ENCODE data around the gene SEPTIN11. TPM values are rescaled to one million over a fixed set of nuclear protein-coding genes. Genes with fewer than 3 reads are reported as not detected.

The SEPTIN11 gene
- total and polyA plus RNA-seq, 2 of the 8 experiments (the other 6 are each of a cell fraction or from before 2014, with no cell fraction given): 32.2 to 110 TPM

GRCh38 chr4:76939184-76939583, 10.4 kb upstream of the SEPTIN11 start:
- Histone ChIP-seq H3K79me2 (ENCODE audit: control insufficient read depth in 1 of 2, insufficient read depth in 2 of 2, low read length in 2 of 2) (no peaks in the 10 kb centered on the region), H3K9ac (replicated peaks in 1 of 4; ENCODE audit: extremely low read depth in 1 of 4, low read depth in 3 of 4, low read length in 3 of 4) (no peak overlapping the region), H3K9me3 (ENCODE audit: insufficient read depth in 2 of 2, low read depth in 1 of 2, low read length in 1 of 2) (no peaks in the 10 kb centered on the region), H3K79me1 (ENCODE audit: low read depth, low read length) (no peaks in the 10 kb centered on the region), H3K56ac (replicated peaks; ENCODE audit: insufficient read length, low read depth, low read length) (no peak overlapping the region), H3K23me2 (ENCODE audit: low read depth, low read length) (no peaks in the 10 kb centered on the region), H3K27ac (ENCODE audit: low read depth, low read length) (no peak overlapping the region), H3K14ac (ENCODE audit: insufficient read length) (no peak overlapping the region), H3K4me3 (ENCODE audit: extremely low read depth in 1 of 4, insufficient read depth in 2 of 4, low read depth in 3 of 4, low read length in 4 of 4) (no peak overlapping the region), H3K4me1 (replicated peaks in 1 of 4; ENCODE audit: control insufficient read depth in 3 of 4, insufficient read depth in 4 of 4, low read length in 3 of 4) (no peaks in the 10 kb centered on the region), H4K20me1 (replicated peaks in 1 of 2; ENCODE audit: control insufficient read depth in 1 of 2, insufficient read depth in 2 of 2, low read length in 2 of 2) (no peaks in the 10 kb centered on the region), H4K91ac (replicated peaks; ENCODE audit: insufficient read length, low read length) (no peak overlapping the region), H3K18ac (ENCODE audit: extremely low read depth, low read length) (no peak overlapping the region), H3K4me2 (ENCODE audit: insufficient read depth in 1 of 2, low read depth in 2 of 2, low read length in 2 of 2) (no peak overlapping the region), H4K5ac (ENCODE audit: insufficient read length, low read depth, low read length) (no peak overlapping the region), H3K23ac (ENCODE audit: insufficient read length) (no peak overlapping the region), H3K27me3 (replicated peaks in 1 of 4; ENCODE audit: control insufficient read depth in 3 of 4, extremely low read depth in 1 of 4, insufficient read depth in 3 of 4, low read length in 3 of 4) (no peaks in the 10 kb centered on the region), H2BK15ac (ENCODE audit: low read length) (no peak overlapping the region), H2AK5ac (ENCODE audit: low read depth, low read length) (no peak overlapping the region), H2BK120ac (replicated peaks; ENCODE audit: low read depth, low read length) (no peak overlapping the region), H3K4ac (replicated peaks; ENCODE audit: insufficient read length, low read depth, low read length) (no peak overlapping the region), H2AFZ (ENCODE audit: low read length) (no peak overlapping the region), H2BK12ac (ENCODE audit: low read depth, low read length) (no peak overlapping the region), H4K8ac (ENCODE audit: extremely low read depth, insufficient read depth, low read length) (no peak overlapping the region), H2BK5ac (ENCODE audit: low read depth, low read length) (no peak overlapping the region), H2BK20ac (ENCODE audit: low read length) (no peak overlapping the region), H3K36me3 (ENCODE audit: control insufficient read depth in 2 of 4, insufficient read depth in 4 of 4, low read length in 3 of 4) (no peaks in the 10 kb centered on the region)
- FAIRE-seq (no peak), DNase-seq (ENCODE audit: low read depth in 1 of 2, low spot score in 2 of 2) (no peak)
- POLR2A ChIA-PET (ENCODE audit: partially characterized antibody): no interaction called here
- CTCF ChIA-PET (ENCODE audit: partially characterized antibody): interaction anchor here (1.2 kb wide), 1 partner anchor 106 kb away, joined by 3 read pairs; no protein-coding TSS in a partner anchor
- 88% methylated on average over 1 of the region's 2 CpGs; no CpG with 5 or more reads in 1 of the 2 experiments for WGBS, 2 experiments (ENCODE audit: extremely low coverage in 1 of 2, insufficient coverage in 1 of 2, insufficient read length in 1 of 2, insufficient replicate concordance in 2 of 2, low coverage in 1 of 2, low lambda C conversion rate in 2 of 2, missing lambda C conversion rate in 1 of 2)
- TF ChIP-seq JUND (IDR thresholded peaks at IDR 0.05; ENCODE audit: low read length): no peak
- TF ChIP-seq EGR1 (IDR thresholded peaks at IDR 0.05; ENCODE audit: borderline replicate concordance, low read depth, low read length): no peak
- TF ChIP-seq, protein P1, sequence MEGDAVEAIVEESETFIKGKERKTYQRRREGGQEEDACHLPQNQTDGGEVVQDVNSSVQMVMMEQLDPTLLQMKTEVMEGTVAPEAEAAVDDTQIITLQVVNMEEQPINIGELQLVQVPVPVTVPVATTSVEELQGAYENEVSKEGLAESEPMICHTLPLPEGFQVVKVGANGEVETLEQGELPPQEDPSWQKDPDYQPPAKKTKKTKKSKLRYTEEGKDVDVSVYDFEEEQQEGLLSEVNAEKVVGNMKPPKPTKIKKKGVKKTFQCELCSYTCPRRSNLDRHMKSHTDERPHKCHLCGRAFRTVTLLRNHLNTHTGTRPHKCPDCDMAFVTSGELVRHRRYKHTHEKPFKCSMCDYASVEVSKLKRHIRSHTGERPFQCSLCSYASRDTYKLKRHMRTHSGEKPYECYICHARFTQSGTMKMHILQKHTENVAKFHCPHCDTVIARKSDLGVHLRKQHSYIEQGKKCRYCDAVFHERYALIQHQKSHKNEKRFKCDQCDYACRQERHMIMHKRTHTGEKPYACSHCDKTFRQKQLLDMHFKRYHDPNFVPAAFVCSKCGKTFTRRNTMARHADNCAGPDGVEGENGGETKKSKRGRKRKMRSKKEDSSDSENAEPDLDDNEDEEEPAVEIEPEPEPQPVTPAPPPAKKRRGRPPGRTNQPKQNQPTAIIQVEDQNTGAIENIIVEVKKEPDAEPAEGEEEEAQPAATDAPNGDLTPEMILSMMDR (IDR thresholded peaks at IDR 0.05; ENCODE audit: control extremely low read depth in 1 of 3, insufficient read depth in 1 of 3, low read depth in 1 of 3, low read length in 3 of 3): no peak
- TF ChIP-seq EP300 (IDR thresholded peaks at IDR 0.05; ENCODE audit: borderline replicate concordance in 1 of 2, low read depth in 2 of 2, low read length in 2 of 2): no peak
- TF ChIP-seq, protein P2, sequence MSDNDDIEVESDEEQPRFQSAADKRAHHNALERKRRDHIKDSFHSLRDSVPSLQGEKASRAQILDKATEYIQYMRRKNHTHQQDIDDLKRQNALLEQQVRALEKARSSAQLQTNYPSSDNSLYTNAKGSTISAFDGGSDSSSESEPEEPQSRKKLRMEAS (IDR thresholded peaks at IDR 0.05): no peak
- no peak for TF ChIP-seq CTBP2 (IDR thresholded peaks at IDR 0.05; ENCODE audit: borderline replicate concordance, insufficient read depth, insufficient read length, low read length)
- no peak for TF ChIP-seq USF2 (IDR thresholded peaks at IDR 0.05; ENCODE audit: low read length)
- no peak for TF ChIP-seq ATF3 (IDR thresholded peaks at IDR 0.05; ENCODE audit: insufficient read depth, low read depth, low read length)
- TF ChIP-seq KDM5A (IDR thresholded peaks at IDR 0.05; ENCODE audit: low read length): no peak
